ENCODE results near the gene FIBP.
A peak's percentile ranks its signal among the peaks of the same experiment; 100 is the strongest.

FIBP gene

GRCh38 chr11:65887723-65888162, 528 bp downstream of the FIBP start:
- DNase-seq: no peak

GRCh38 chr11:65886826-65887722, 1.2 kb downstream of the FIBP start:
- DNase-seq: no peak

- DNase-seq: no peak
Observed at GRCh38 chr11:65885808-65886536, 2.3 kb downstream of the FIBP start.

DNA sequence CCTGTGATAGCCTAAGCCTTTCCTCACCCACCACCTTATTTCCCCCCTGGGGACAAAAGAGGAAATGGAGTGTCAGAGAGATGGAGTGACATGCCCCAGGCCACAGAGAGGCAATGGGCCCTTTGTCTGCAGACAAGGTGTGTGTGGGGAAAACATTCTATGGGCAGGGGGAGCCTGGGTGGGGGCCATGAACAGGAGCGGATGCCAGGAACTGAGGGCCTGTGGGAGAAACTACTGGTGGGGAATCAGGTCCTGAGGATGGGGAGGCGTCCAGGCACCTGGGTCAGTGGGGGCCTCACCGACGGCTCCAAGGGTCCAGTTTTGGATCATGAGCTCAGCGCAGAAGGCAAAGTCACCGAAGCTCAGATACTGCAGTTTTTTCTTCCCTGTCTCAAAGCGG, 3.0 kb downstream of the FIBP start:
- DNase-seq: no peak

DNA sequence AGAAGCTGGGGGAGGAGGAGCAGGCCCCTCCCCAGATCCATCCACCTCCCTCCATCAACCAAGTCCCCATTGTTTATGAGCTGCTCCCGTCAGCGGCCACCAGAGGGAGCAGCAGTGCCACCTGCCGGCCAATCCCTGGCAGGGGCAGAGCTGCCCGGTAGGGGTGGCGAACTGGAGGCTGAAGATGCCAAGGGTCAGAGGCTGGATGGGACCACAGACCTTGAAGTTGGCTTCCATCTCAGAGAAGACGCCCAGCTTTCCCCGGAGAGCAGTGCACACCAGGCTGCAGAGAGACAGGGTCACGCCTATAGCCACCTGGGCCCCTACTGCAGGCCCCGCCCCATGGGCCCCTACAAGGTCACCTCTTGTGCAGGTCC, 3.6 kb downstream of the FIBP start:
- peak; percentile 85 for DNase-seq

- no peak for DNase-seq
Observed at GRCh38 chr11:65883786-65884715, 4.2 kb downstream of the FIBP start.

- DNase-seq: no peak
Observed at GRCh38 chr11:65883058-65883761, 5.1 kb downstream of the FIBP start.

DNA sequence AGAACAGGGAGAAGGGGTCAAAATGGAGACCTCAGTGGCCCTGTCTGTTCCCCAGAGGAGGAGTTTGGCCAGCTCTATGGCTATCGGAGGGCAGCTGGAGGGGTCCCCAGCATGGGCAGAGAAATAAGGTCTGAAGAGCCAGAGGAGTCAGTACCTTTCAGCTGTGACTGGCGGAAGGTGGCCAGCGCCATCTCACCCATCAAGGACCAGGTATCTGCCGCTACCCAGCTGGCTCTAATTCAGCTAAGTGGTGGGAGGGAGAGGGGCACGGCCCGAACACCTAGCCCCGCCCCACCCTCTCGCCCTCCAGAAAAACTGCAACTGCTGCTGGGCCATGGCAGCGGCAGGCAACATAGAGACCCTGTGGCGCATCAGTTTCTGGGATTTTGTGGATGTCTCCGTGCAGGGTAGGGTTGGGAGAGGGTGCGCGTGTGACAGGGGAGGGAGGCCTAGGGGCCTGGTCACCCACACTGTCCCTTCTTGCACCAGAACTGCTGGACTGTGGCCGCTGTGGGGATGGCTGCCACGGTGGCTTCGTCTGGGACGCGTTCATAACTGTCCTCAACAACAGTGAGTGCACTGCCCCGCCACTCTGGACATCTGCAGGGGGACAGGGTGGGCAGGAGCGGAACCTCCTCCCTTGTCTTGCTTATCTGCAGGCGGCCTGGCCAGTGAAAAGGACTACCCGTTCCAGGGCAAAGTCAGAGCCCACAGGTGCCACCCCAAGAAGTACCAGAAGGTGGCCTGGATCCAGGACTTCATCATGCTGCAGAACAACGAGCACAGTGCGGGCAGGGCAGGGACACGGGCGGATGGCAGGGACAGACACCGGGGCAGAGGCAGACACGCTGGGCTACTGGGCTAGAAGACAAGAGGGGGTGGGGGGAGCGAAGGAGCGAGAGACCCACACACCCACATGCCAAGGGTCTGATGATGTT, 5.9 kb downstream of the FIBP start:
- DNase-seq: no peak

DNA sequence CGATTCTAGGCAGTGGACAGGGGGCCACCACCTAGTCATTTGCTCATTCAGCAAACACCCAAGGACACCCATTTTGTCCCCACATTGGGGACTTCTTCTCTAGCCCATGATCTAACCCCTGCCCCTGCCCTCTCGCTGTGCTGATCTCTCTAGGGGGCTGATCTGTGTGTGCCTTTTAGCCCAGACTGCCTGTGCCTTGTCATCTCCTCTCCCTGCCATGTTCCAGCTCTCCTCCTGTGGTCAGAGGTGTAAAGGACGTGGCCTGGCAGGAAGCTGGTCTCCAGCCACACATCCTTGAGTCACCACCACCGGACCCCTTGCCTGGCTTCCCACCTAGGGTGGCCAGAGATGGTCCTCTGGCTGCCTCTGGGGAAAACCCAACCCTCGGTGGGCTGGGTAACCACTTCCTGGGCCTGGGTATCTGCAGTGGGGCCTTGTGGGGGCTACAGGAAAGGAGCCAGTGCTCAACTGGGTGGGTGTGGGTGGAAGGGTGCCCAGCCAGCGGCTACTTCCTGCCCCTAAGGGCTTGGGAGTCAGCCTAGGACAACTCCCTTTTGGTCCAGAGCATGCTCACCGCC, 7.3 kb downstream of the FIBP start:
- no peak for DNase-seq

GRCh38 chr11:65880027-65880426, 8.2 kb downstream of the FIBP start:
- no peak for DNase-seq

DNA sequence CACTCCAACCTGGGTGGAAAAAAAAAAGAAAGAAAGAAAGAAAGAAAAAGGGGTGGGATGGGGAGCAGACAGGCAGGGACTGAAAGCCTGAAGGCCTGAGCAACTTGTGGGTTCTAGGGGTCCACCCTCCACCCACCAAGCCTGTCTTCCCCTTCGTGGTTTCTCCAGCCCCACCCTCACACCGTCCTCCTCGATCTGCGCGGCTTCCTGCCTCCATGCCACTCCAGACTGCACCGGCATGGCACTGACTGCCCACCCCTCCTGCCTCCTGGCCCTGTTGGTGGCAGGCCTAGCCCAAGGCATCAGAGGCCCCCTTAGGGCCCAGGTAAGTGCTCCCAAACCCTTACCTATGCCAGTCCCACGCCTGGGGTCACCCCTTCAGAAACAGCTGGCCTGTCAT, 8.7 kb downstream of the FIBP start, which contains the start of gene CTSW:
Gene CTSW, plus strand, starts transcription at position 221 of the 400 bp plus-strand sequence. Its CDS starts 18 bp downstream, at position 239.
- DNase-seq: peak; percentile 40

GRCh38 chr11:65873318-65874156, 14.7 kb downstream of the FIBP start:
- DNase-seq: peak; percentile 100

DNA sequence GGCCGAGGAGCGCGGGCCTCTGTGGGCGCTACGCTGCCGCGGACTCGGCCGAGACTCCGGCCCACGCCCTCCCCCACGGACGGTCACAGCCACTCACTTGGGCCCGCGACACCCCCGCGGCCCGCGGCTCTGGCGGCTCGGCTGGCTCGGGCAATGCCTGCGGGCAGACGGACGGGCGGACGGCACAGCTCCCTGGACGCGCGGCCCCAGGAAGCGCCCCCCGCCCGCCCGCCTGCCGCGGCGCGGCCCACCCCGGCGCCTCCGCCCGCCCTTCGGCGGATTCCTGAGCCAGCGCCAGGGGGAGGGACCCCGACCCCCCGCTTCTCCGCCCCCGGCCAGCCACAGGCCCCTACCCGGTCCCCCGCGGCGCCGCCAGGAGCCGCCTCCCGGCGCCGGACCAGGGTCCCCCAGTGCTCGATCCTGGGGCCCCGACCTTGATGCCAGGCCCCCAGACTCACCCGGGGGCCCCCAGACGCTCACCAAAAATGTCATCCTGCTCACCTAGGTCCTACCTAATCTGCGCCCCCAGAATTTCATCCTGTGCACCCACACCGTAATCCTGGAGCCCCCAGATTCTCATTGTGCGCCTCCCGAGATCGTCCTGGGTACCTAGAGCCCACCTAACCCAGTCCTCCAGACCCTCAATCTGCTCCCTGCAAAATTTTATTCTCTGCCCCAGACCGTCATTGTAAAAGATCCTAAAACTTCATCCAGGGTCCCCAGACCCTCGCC, 15.5 kb downstream of the FIBP start, which contains the start of gene EFEMP2:
Gene EFEMP2, minus strand, starts transcription at position 215 of the 732 bp plus-strand sequence. CDS start 446 bp downstream, outside the sequence.
- no peak for DNase-seq

DNA sequence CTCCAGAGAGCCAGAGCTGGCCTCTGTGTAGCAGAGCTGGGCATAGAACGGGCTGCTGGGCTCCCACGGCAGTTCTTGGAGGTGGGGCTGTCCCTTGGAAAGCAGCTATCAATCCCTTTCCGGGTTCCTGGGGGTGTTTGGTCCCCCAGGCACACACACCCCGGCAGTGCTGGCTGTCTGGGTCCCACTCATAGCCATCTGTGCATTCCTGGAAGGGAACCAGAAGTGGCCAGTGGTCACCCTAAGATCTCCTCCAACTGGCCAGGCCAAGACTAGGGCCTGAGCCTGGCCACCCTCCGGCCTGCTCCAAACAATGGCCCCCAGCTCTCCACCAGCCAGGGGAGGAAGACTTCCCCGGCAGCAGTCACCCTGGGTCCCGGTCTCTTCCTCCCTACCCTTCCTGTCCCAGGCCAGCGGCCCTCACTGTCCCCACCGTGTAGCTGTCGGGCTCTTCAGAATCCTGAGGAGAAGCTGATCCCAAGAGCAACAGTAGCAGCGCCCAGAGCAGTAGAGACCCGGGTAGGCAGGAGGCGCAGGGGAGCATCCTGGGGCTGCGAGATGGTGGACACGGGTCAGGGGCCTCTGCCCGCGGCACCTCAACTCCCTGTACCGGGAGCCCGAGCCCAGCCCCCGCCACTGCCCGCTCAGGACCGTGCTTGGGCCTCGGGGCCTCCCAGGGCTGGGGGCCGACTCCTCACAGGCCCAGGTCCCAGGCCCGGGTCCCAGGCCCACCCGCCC, 16.3 kb downstream of the FIBP start:
- DNase-seq: no peak

- DNase-seq: no peak
Observed at GRCh38 chr11:65870706-65871681, 17.3 kb downstream of the FIBP start.

GRCh38 chr11:65870307-65870658, 18.0 kb downstream of the FIBP start:
- DNase-seq: no peak

Data from activated T-cell treated with anti-CD3 and anti-CD28 coated beads, Interleukin-2, amount 50 U/mL, for 1 hour (primary cell).